Measurements from ENCODE around the gene DDX24.
A peak's percentile ranks its signal among the peaks of the same experiment; 100 is the strongest.

The DDX24 gene

GRCh38 chr14:94049625-94050023, 31.4 kb downstream of the DDX24 start:
- H4K91ac ChIP-seq (ENCODE audit: low read length) = no peak overlapping the region
- H3K9me3 ChIP-seq (ENCODE audit: control insufficient read depth, low read length) = no peaks in the 10 kb centered on the region
- H3K4ac ChIP-seq (ENCODE audit: low read depth in 1 of 2, low read length in 2 of 2) = no peak overlapping the region
- DNase-seq = no peak
- no peak overlapping the region for H2AFZ ChIP-seq (ENCODE audit: low read depth, low read length)
- H3K27me3 ChIP-seq (ENCODE audit: control insufficient read depth in 1 of 2, insufficient read depth in 1 of 2, low read length in 2 of 2) = no peaks in the 10 kb centered on the region
- no peak overlapping the region for H3K9ac ChIP-seq (ENCODE audit: low read length)
- H2AK5ac ChIP-seq (ENCODE audit: low read length, severe bottlenecking) = no peak overlapping the region
- no peak overlapping the region for H3K18ac ChIP-seq (ENCODE audit: low read depth in 1 of 2, low read length in 2 of 2)
- no peak overlapping the region for H3K4me3 ChIP-seq (ENCODE audit: insufficient read depth in 1 of 2, low read depth in 1 of 2, low read length in 2 of 2)
- no peak overlapping the region for H4K8ac ChIP-seq (ENCODE audit: low read length)
- peaks cover 43% of the 10 kb centered on the region for H3K79me1 ChIP-seq (replicated peaks; ENCODE audit: low read length, poor library complexity, severe bottlenecking)
- no peak overlapping the region for H3K14ac ChIP-seq (ENCODE audit: low read length in 2 of 2)
- no peak overlapping the region for H2BK5ac ChIP-seq (ENCODE audit: low read depth, low read length, poor library complexity, severe bottlenecking)
- H2BK12ac ChIP-seq (ENCODE audit: low read length in 2 of 2) = no peak overlapping the region
- no peak overlapping the region for H3K23ac ChIP-seq (ENCODE audit: low read length in 2 of 2)
- H3K4me2 ChIP-seq (ENCODE audit: low read length, poor library complexity, severe bottlenecking) = no peak overlapping the region
- H2BK120ac ChIP-seq (ENCODE audit: low read depth, low read length) = no peak overlapping the region
- no peak overlapping the region for H3K27ac ChIP-seq (ENCODE audit: low read length, poor library complexity, severe bottlenecking)
- H3K36me3 ChIP-seq (ENCODE audit: control insufficient read depth in 1 of 2, insufficient read depth in 2 of 2, low read depth in 1 of 2, low read length in 2 of 2) = peaks cover 82 to 96% of the 10 kb centered on the region in 2 experiments
- peaks cover 12% of the 10 kb centered on the region for H3K4me1 ChIP-seq (ENCODE audit: control insufficient read depth, insufficient read depth, low read depth, low read length)
- no peak overlapping the region for H2BK15ac ChIP-seq (ENCODE audit: low read depth, poor library complexity, severe bottlenecking)
- 89% methylated on average over 1 of the region's 2 CpGs for WGBS

- no peak overlapping the region for H3K4ac ChIP-seq (ENCODE audit: low read depth in 1 of 2, low read length in 2 of 2)
These were observed 32.0 kb downstream of the DDX24 start for GRCh38 chr14:94048691-94049624.

GRCh38 chr14:94047581-94047980, 33.4 kb downstream of the DDX24 start:
- Histone ChIP-seq H3K18ac (ENCODE audit: low read depth in 1 of 2, low read length in 2 of 2) (no peak overlapping the region), H2AK5ac (ENCODE audit: low read length, severe bottlenecking) (no peak overlapping the region), H3K27ac (ENCODE audit: low read length, poor library complexity, severe bottlenecking) (no peak overlapping the region), H2BK120ac (ENCODE audit: low read depth, low read length) (no peak overlapping the region), H3K9ac (ENCODE audit: low read length) (no peak overlapping the region), H3K23ac (ENCODE audit: low read length in 2 of 2) (no peak overlapping the region), H3K4me3 (ENCODE audit: insufficient read depth in 1 of 2, low read depth in 1 of 2, low read length in 2 of 2) (no peak overlapping the region), H3K4me2 (ENCODE audit: low read length, poor library complexity, severe bottlenecking) (no peak overlapping the region), H4K91ac (ENCODE audit: low read length) (no peak overlapping the region), H3K79me1 (replicated peaks; ENCODE audit: low read length, poor library complexity, severe bottlenecking) (peaks cover 32% of the 10 kb centered on the region), H2BK12ac (ENCODE audit: low read length in 2 of 2) (no peak overlapping the region), H3K4me1 (ENCODE audit: control insufficient read depth, insufficient read depth, low read depth, low read length) (peaks cover 12% of the 10 kb centered on the region), H2BK5ac (ENCODE audit: low read depth, low read length, poor library complexity, severe bottlenecking) (no peak overlapping the region), H3K4ac (ENCODE audit: low read depth in 1 of 2, low read length in 2 of 2) (no peak overlapping the region), H4K8ac (ENCODE audit: low read length) (no peak overlapping the region), H2AFZ (ENCODE audit: low read depth, low read length) (no peak overlapping the region), H3K27me3 (ENCODE audit: control insufficient read depth in 1 of 2, insufficient read depth in 1 of 2, low read length in 2 of 2) (no peaks in the 10 kb centered on the region), H3K36me3 (ENCODE audit: control insufficient read depth in 1 of 2, insufficient read depth in 2 of 2, low read depth in 1 of 2, low read length in 2 of 2) (peaks cover 87 to 89% of the 10 kb centered on the region in 2 experiments), H2BK15ac (ENCODE audit: low read depth, poor library complexity, severe bottlenecking) (no peak overlapping the region), H3K9me3 (ENCODE audit: control insufficient read depth, low read length) (no peaks in the 10 kb centered on the region), H3K14ac (ENCODE audit: low read length in 2 of 2) (no peak overlapping the region)
- no peak for DNase-seq
- WGBS = 91% methylated on average over 3 of the region's 3 CpGs

More at GRCh38 chr14:94048691-94049624, 32.0 kb downstream of the DDX24 start:
- H2BK5ac ChIP-seq (ENCODE audit: low read depth, low read length, poor library complexity, severe bottlenecking) = no peak overlapping the region
- H3K9ac ChIP-seq (ENCODE audit: low read length) = no peak overlapping the region
- H3K23ac ChIP-seq (ENCODE audit: low read length in 2 of 2) = no peak overlapping the region
- H2BK15ac ChIP-seq (ENCODE audit: low read depth, poor library complexity, severe bottlenecking) = no peak overlapping the region
- no peak overlapping the region for H2AFZ ChIP-seq (ENCODE audit: low read depth, low read length)
- H3K27me3 ChIP-seq (ENCODE audit: control insufficient read depth in 1 of 2, insufficient read depth in 1 of 2, low read length in 2 of 2) = no peaks in the 10 kb centered on the region
- H3K4me1 ChIP-seq (ENCODE audit: control insufficient read depth, insufficient read depth, low read depth, low read length) = peaks cover 12% of the 10 kb centered on the region
- 93% methylated on average over 10 of the region's 10 CpGs for WGBS
- H3K79me1 ChIP-seq (replicated peaks; ENCODE audit: low read length, poor library complexity, severe bottlenecking) = peaks cover 37% of the 10 kb centered on the region
- no peak overlapping the region for H3K4me3 ChIP-seq (ENCODE audit: insufficient read depth in 1 of 2, low read depth in 1 of 2, low read length in 2 of 2)
- peak overlapping the region; percentile 11 for H2AK5ac ChIP-seq (ENCODE audit: low read length, severe bottlenecking)
- no peak overlapping the region for H4K91ac ChIP-seq (ENCODE audit: low read length)
- H3K18ac ChIP-seq (ENCODE audit: low read depth in 1 of 2, low read length in 2 of 2) = no peak overlapping the region
- no peak overlapping the region for H3K14ac ChIP-seq (ENCODE audit: low read length in 2 of 2)
- no peak overlapping the region for H2BK12ac ChIP-seq (ENCODE audit: low read length in 2 of 2)
- no peaks in the 10 kb centered on the region for H3K9me3 ChIP-seq (ENCODE audit: control insufficient read depth, low read length)
- DNase-seq = no peak
- no peak overlapping the region for H4K8ac ChIP-seq (ENCODE audit: low read length)
- H3K4me2 ChIP-seq (ENCODE audit: low read length, poor library complexity, severe bottlenecking) = no peak overlapping the region
- H3K27ac ChIP-seq (ENCODE audit: low read length, poor library complexity, severe bottlenecking) = no peak overlapping the region
- H3K36me3 ChIP-seq (ENCODE audit: control insufficient read depth in 1 of 2, insufficient read depth in 2 of 2, low read depth in 1 of 2, low read length in 2 of 2) = peaks cover 82 to 96% of the 10 kb centered on the region in 2 experiments
- H2BK120ac ChIP-seq (ENCODE audit: low read depth, low read length) = no peak overlapping the region

GRCh38 chr14:94046696-94047250, 34.2 kb downstream of the DDX24 start:
- Histone ChIP-seq H2AK5ac (ENCODE audit: low read length, severe bottlenecking) (no peak overlapping the region), H2BK12ac (ENCODE audit: low read length in 2 of 2) (no peak overlapping the region), H3K36me3 (ENCODE audit: control insufficient read depth in 1 of 2, insufficient read depth in 2 of 2, low read depth in 1 of 2, low read length in 2 of 2) (peaks cover 81 to 87% of the 10 kb centered on the region in 2 experiments), H4K8ac (ENCODE audit: low read length) (peak overlapping the region; percentile 32), H3K9me3 (ENCODE audit: control insufficient read depth, low read length) (no peaks in the 10 kb centered on the region), H3K18ac (ENCODE audit: low read depth in 1 of 2, low read length in 2 of 2) (no peak overlapping the region), H2BK5ac (ENCODE audit: low read depth, low read length, poor library complexity, severe bottlenecking) (no peak overlapping the region), H4K91ac (ENCODE audit: low read length) (no peak overlapping the region), H3K4me1 (ENCODE audit: control insufficient read depth, insufficient read depth, low read depth, low read length) (peaks cover 12% of the 10 kb centered on the region), H3K14ac (ENCODE audit: low read length in 2 of 2) (no peak overlapping the region), H2BK120ac (ENCODE audit: low read depth, low read length) (no peak overlapping the region), H3K27me3 (ENCODE audit: control insufficient read depth in 1 of 2, insufficient read depth in 1 of 2, low read length in 2 of 2) (no peaks in the 10 kb centered on the region), H3K79me1 (replicated peaks; ENCODE audit: low read length, poor library complexity, severe bottlenecking) (peaks cover 29% of the 10 kb centered on the region), H3K4ac (ENCODE audit: low read depth in 1 of 2, low read length in 2 of 2) (no peak overlapping the region), H3K4me3 (ENCODE audit: insufficient read depth in 1 of 2, low read depth in 1 of 2, low read length in 2 of 2) (no peak overlapping the region), H2AFZ (ENCODE audit: low read depth, low read length) (no peak overlapping the region), H3K27ac (ENCODE audit: low read length, poor library complexity, severe bottlenecking) (no peak overlapping the region), H2BK15ac (ENCODE audit: low read depth, poor library complexity, severe bottlenecking) (no peak overlapping the region), H3K9ac (ENCODE audit: low read length) (no peak overlapping the region), H3K23ac (ENCODE audit: low read length in 2 of 2) (no peak overlapping the region), H3K4me2 (ENCODE audit: low read length, poor library complexity, severe bottlenecking) (no peak overlapping the region)
- no peak for DNase-seq
- WGBS = 87% methylated on average over 6 of the region's 7 CpGs
